DND-41 (cell line): ENCODE measurements around the gene CPT2.

Experiments used
- ATAC-seq: fragments of 200-7000 bp; cut with Tn5 transposase; 3 replicates; pipeline ENCODE4 v1.9.1; 2021; ENCODE audit warnings: low read depth; ENCODE audit not compliant: insufficient read depth
- DNase-seq: peaks from one replicate; pipeline ENCODE4 v3.0.0-alpha.2; 2020
- H2AFZ ChIP-seq: 2 replicates; pipeline ENCODE4 v1.6.0; 2012; ENCODE audit warnings: low read depth, low read length
- H3K27ac ChIP-seq: 2 replicates; pipeline ENCODE4 v1.5.1; 2012; ENCODE audit warnings: low read length, inconsistent platforms
- H3K27me3 ChIP-seq: fragments of 200-600 bp; sonication (generic); 2 replicates; pipeline ENCODE4 v1.6.0; 2012; ENCODE audit warnings: low read length, mild to moderate bottlenecking, inconsistent platforms; ENCODE audit not compliant: insufficient read depth, poor library complexity
- H3K36me3 ChIP-seq: 2 replicates; pipeline ENCODE4 v1.5.1; 2012; ENCODE audit warnings: low read length, inconsistent platforms; ENCODE audit not compliant: insufficient read depth
- H3K4me1 ChIP-seq: 2 replicates; pipeline ENCODE4 v1.5.1; 2012; ENCODE audit warnings: mild to moderate bottlenecking, low read length; ENCODE audit not compliant: insufficient read depth
- H3K4me2 ChIP-seq: 2 replicates; pipeline ENCODE4 v1.6.0; 2012; ENCODE audit warnings: mild to moderate bottlenecking, moderate library complexity, low read length, inconsistent platforms; ENCODE audit not compliant: insufficient read depth
- H3K4me3 ChIP-seq, 2 experiments: fragments of 200-600 bp in 1 of 2; shearing (Covaris generic) in 1 of 2; 2 replicates each; pipeline ENCODE4 v1.5.1; 2012 to 2016; ENCODE audit warnings: inconsistent platforms in 2 of 2, low read length in 2 of 2, mild to moderate bottlenecking in 2 of 2, low read depth in 1 of 2, moderate library complexity in 1 of 2
- H3K79me2 ChIP-seq: 2 replicates; pipeline ENCODE4 v1.6.0; 2012; ENCODE audit warnings: low read length, inconsistent platforms; ENCODE audit not compliant: insufficient read depth
- H3K9ac ChIP-seq: 2 replicates; pipeline ENCODE4 v1.6.0; 2012; ENCODE audit warnings: low read depth, mild to moderate bottlenecking, inconsistent platforms, low read length, moderate library complexity
- H3K9me3 ChIP-seq: 2 replicates; pipeline ENCODE4 v1.5.1; 2012; ENCODE audit warnings: low read length, moderate library complexity, mild to moderate bottlenecking, inconsistent platforms; ENCODE audit not compliant: insufficient read depth, severe bottlenecking
- H4K20me1 ChIP-seq: 2 replicates; pipeline ENCODE4 v1.6.0; 2012; ENCODE audit warnings: low read length; ENCODE audit not compliant: insufficient read depth
- CTCF ChIP-seq: IDR thresholded peaks from 2 replicates; pipeline ENCODE4 v1.5.1; 2012; ENCODE audit warnings: borderline replicate concordance, low read length, moderate library complexity, mild to moderate bottlenecking; ENCODE audit not compliant: poor library complexity, severe bottlenecking; ENCODE audit errors: extremely low read depth
- EZH2 ChIP-seq: IDR thresholded peaks from 3 replicates; pipeline ENCODE4 v1.6.1; 2012; ENCODE audit warnings: borderline replicate concordance, low read depth, mild to moderate bottlenecking, moderate library complexity, low read length, inconsistent platforms; ENCODE audit not compliant: severe bottlenecking

Gene CPT2

GRCh38 chr1:53244141-53244540, 47.5 kb downstream of the CPT2 start:
- H3K27me3 ChIP-seq: no peaks in the 10 kb centered on the region
- no peaks in the 10 kb centered on the region for H3K79me2 ChIP-seq
- H3K4me1 ChIP-seq: peaks cover 2% of the 10 kb centered on the region
- no peak for ATAC-seq
- H2AFZ ChIP-seq: no peak overlapping the region
- H3K4me3 ChIP-seq: no peak overlapping the region
- no peaks in the 10 kb centered on the region for H3K9me3 ChIP-seq
- peaks cover 50% of the 10 kb centered on the region for H3K36me3 ChIP-seq
- no peaks in the 10 kb centered on the region for H4K20me1 ChIP-seq
- no peak for DNase-seq
- H3K9ac ChIP-seq: no peak overlapping the region
- no peak overlapping the region for H3K4me2 ChIP-seq
- no peak overlapping the region for H3K27ac ChIP-seq
- TF ChIP-seq EZH2: no peak
- no peak for TF ChIP-seq CTCF

- no peaks in the 10 kb centered on the region for H3K27me3 ChIP-seq
- H3K9ac ChIP-seq: no peak overlapping the region
- H3K79me2 ChIP-seq: no peaks in the 10 kb centered on the region
- no peak overlapping the region for H3K4me3 ChIP-seq
- DNase-seq (no peak), ATAC-seq (no peak)
- no peak overlapping the region for H2AFZ ChIP-seq
- no peaks in the 10 kb centered on the region for H3K4me1 ChIP-seq
- H3K27ac ChIP-seq: no peak overlapping the region
- TF ChIP-seq EZH2 (no peak), CTCF (no peak)
- H3K4me2 ChIP-seq: no peak overlapping the region
- H4K20me1 ChIP-seq: no peaks in the 10 kb centered on the region
- peaks cover 74% of the 10 kb centered on the region for H3K36me3 ChIP-seq
- H3K9me3 ChIP-seq: no peaks in the 10 kb centered on the region
Observed at GRCh38 chr1:53246261-53247134, 49.9 kb downstream of the CPT2 start.

- Histone ChIP-seq H4K20me1 (no peaks in the 10 kb centered on the region), H3K9ac (no peak overlapping the region), H3K4me3 (no peak overlapping the region), H3K79me2 (no peaks in the 10 kb centered on the region), H3K36me3 (peaks cover 93% of the 10 kb centered on the region), H3K4me2 (no peak overlapping the region), H2AFZ (no peak overlapping the region), H3K27me3 (no peaks in the 10 kb centered on the region), H3K4me1 (no peaks in the 10 kb centered on the region), H3K27ac (no peak overlapping the region), H3K9me3 (no peaks in the 10 kb centered on the region)
- ATAC-seq (no peak), DNase-seq (no peak)
- TF ChIP-seq CTCF: no peak
- no peak for TF ChIP-seq EZH2
Observed at GRCh38 chr1:53249706-53250105, 53.1 kb downstream of the CPT2 start.
